A549 (cell line): Measurements from ENCODE around the gene CEACAM16. TPM values are rescaled to one million over a fixed set of nuclear protein-coding genes. Genes with fewer than 3 reads are reported as not detected.

Experiments
- CBX2 ChIP-seq: fragments of 200-600 bp; sonication (generic); IDR thresholded peaks from 2 replicates; pipeline ENCODE4 v1.6.1; 2016; ENCODE audit warnings: low read depth, mild to moderate bottlenecking, borderline replicate concordance
- CBX8 ChIP-seq: fragments of 200-600 bp; sonication (generic); IDR thresholded peaks from 2 replicates; pipeline ENCODE4 v1.6.1; 2016
- EHF ChIP-seq: fragments of 250-450 bp; sonication (Bioruptor Pico); IDR thresholded peaks from 2 replicates; pipeline ENCODE4 v1.5.0; 2020; ENCODE audit warnings: mild to moderate bottlenecking
- EP300 ChIP-seq, 2 experiments: fragments of >200 bp; sonication (Bioruptor Twin); formaldehyde crosslinking; IDR thresholded peaks; 2 replicates in 1 of 2; 3 replicates in 1 of 2; pipeline ENCODE4 v1.6.1; 2016 to 2017
- ESRRA ChIP-seq: fragments of 150-350 bp; IDR thresholded peaks from 2 replicates; pipeline ENCODE4 v1.6.1; 2014; ENCODE audit warnings: mild to moderate bottlenecking, low read length, borderline replicate concordance
- FOSB ChIP-seq: fragments of 250-450 bp; sonication (Bioruptor Pico); IDR thresholded peaks from 2 replicates; pipeline ENCODE4 v1.5.0; 2020; ENCODE audit warnings: mild to moderate bottlenecking, moderate library complexity
- FOSL2 ChIP-seq, 2 experiments: fragments of 450-650 bp in 1 of 2; fragments of >200 bp in 1 of 2; sonication (Bioruptor Twin) in 1 of 2; formaldehyde crosslinking; IDR thresholded peaks; 2 replicates each; pipeline versions ENCODE4 v1.5.0 to v1.6.1; 2016 to 2020; ENCODE audit warnings: mild to moderate bottlenecking in 1 of 2, moderate library complexity in 1 of 2
- HDAC2 ChIP-seq: fragments of 200-600 bp; sonication (generic); IDR thresholded peaks from 2 replicates; pipeline ENCODE4 v1.6.1; 2016
- HEYL ChIP-seq: fragments of 250-450 bp; sonication (Bioruptor Pico); IDR thresholded peaks from 2 replicates; pipeline ENCODE4 v1.8.0; 2021; ENCODE audit warnings: mild to moderate bottlenecking, moderate library complexity
- HOXA7 ChIP-seq: fragments of 250-450 bp; sonication (Bioruptor Pico); IDR thresholded peaks from 2 replicates; pipeline ENCODE4 v1.5.0; 2020; ENCODE audit warnings: mild to moderate bottlenecking, moderate library complexity
- HOXB5 ChIP-seq: fragments of 250-450 bp; sonication (Bioruptor Pico); IDR thresholded peaks from 2 replicates; pipeline ENCODE4 v1.5.0; 2020; ENCODE audit warnings: mild to moderate bottlenecking, moderate library complexity
- JUN ChIP-seq, 2 experiments: fragments of >200 bp; sonication (Bioruptor Twin); formaldehyde crosslinking; IDR thresholded peaks; 2 replicates in 1 of 2; 3 replicates in 1 of 2; pipeline ENCODE4 v1.6.1; 2016 to 2017
- KDM1A ChIP-seq: fragments of 200-600 bp; sonication (generic); IDR thresholded peaks from 2 replicates; pipeline ENCODE4 v1.6.1; 2016; ENCODE audit warnings: low read depth, mild to moderate bottlenecking
- MAFK ChIP-seq: fragments of 450-650 bp; IDR thresholded peaks from 2 replicates; pipeline ENCODE4 v1.6.1; 2014; ENCODE audit not compliant: partially characterized antibody
- NPAS2 ChIP-seq: fragments of 250-450 bp; sonication (Bioruptor Pico); IDR thresholded peaks from 2 replicates; pipeline ENCODE4 v1.8.0; 2022; ENCODE audit warnings: mild to moderate bottlenecking, moderate library complexity, borderline replicate concordance
- NR3C1 ChIP-seq: fragments of >200 bp; sonication (Bioruptor Twin); formaldehyde crosslinking; IDR thresholded peaks from 3 replicates; pipeline ENCODE4 v1.6.1; 2017
- PHF8 ChIP-seq: fragments of 200-600 bp; sonication (generic); IDR thresholded peaks from 2 replicates; pipeline ENCODE4 v1.6.1; 2016; ENCODE audit warnings: low read depth, mild to moderate bottlenecking, antibody characterized with exemption, moderate library complexity, borderline replicate concordance
- RAD21 ChIP-seq, 2 experiments: fragments of >200 bp in 1 of 2; sonication (Bioruptor Twin) in 1 of 2; formaldehyde crosslinking in 1 of 2; IDR thresholded peaks in 1 of 2; conservative IDR thresholded peaks in 1 of 2; 2 replicates in 1 of 2; 3 replicates in 1 of 2; pipeline ENCODE4 v1.6.1; 2012 to 2018; ENCODE audit warnings: inconsistent platforms in 1 of 2
- RCOR1 ChIP-seq: fragments of 150-350 bp; IDR thresholded peaks from 2 replicates; pipeline ENCODE4 v1.6.1; 2014; ENCODE audit warnings: antibody characterized with exemption, low read length, low read depth
- RFX5 ChIP-seq: fragments of 450-650 bp; IDR thresholded peaks from 2 replicates; pipeline ENCODE4 v1.7.1; 2014; ENCODE audit warnings: antibody characterized with exemption, mild to moderate bottlenecking, moderate library complexity
- RNF2 ChIP-seq: fragments of 200-600 bp; sonication (generic); IDR thresholded peaks from 2 replicates; pipeline ENCODE4 v1.6.1; 2016; ENCODE audit warnings: low read depth, mild to moderate bottlenecking, antibody characterized with exemption, moderate library complexity, borderline replicate concordance
- SREBF2 ChIP-seq: fragments of 450-650 bp; IDR thresholded peaks from 2 replicates; pipeline ENCODE4 v1.6.1; 2014; ENCODE audit warnings: mild to moderate bottlenecking, moderate library complexity
- ZC3H11A ChIP-seq: fragments of 450-650 bp; IDR thresholded peaks from 2 replicates; pipeline ENCODE4 v1.6.1; 2014; ENCODE audit warnings: antibody characterized with exemption, mild to moderate bottlenecking
- ZSCAN20 ChIP-seq: fragments of 250-450 bp; sonication (Bioruptor Pico); IDR thresholded peaks from 2 replicates; pipeline ENCODE4 v1.8.0; 2022; ENCODE audit warnings: mild to moderate bottlenecking, moderate library complexity
- polyA plus RNA-seq, 4 experiments: library from polyadenylated mRNA; depleted of rRNA in 3 of 4; stranded (reverse); fragments of >200 nt; fragmentation: RNase III in 1 of 4; extraction: RNeasy Plus Mini Kit Qiagen cat#74134 plus additional on column Dnase treatment in 1 of 4; gene quantifications; 2 replicates in 3 of 4; 3 replicates in 1 of 4; pipeline ENCODE4 v1.2.3, GENCODE V29; 2011 to 2017
- TF ChIP-seq, protein P1 (sequence below): fragments of 450-650 bp; IDR thresholded peaks from 2 replicates; pipeline ENCODE4 v1.6.1; 2014; ENCODE audit warnings: antibody characterized with exemption
- TF ChIP-seq, protein P2 (sequence below): fragments of 200-600 bp; sonication (generic); IDR thresholded peaks from 2 replicates; pipeline ENCODE4 v1.6.1; 2016; ENCODE audit warnings: antibody characterized with exemption, mild to moderate bottlenecking, moderate library complexity
- TF ChIP-seq, protein P3 (sequence below): fragments of >200 bp; sonication (Bioruptor Twin); formaldehyde crosslinking; IDR thresholded peaks from 3 replicates; pipeline ENCODE4 v1.6.1; 2016
- TF ChIP-seq, protein P4 (sequence below): fragments of 150-350 bp; IDR thresholded peaks from 2 replicates; pipeline ENCODE4 v1.6.1; 2014; ENCODE audit warnings: low read depth, mild to moderate bottlenecking, low read length
- TF ChIP-seq, protein P5 (sequence below): fragments of 250-450 bp; sonication (Bioruptor Pico); IDR thresholded peaks from 2 replicates; pipeline ENCODE4 v1.5.0; 2020; ENCODE audit warnings: low read depth, mild to moderate bottlenecking, moderate library complexity
- TF ChIP-seq, protein P6 (sequence below): fragments of 250-450 bp; sonication (Bioruptor Pico); IDR thresholded peaks from 2 replicates; pipeline ENCODE4 v1.5.0; 2021; ENCODE audit warnings: mild to moderate bottlenecking, moderate library complexity, borderline replicate concordance
- TF ChIP-seq, protein P7 (sequence below): IDR thresholded peaks from 2 replicates; pipeline ENCODE4 v1.6.1; 2012

The CEACAM16 gene
- polyA plus RNA-seq, 2 of the 4 experiments (the other 2 are of a cell fraction) = not detected

DNA sequence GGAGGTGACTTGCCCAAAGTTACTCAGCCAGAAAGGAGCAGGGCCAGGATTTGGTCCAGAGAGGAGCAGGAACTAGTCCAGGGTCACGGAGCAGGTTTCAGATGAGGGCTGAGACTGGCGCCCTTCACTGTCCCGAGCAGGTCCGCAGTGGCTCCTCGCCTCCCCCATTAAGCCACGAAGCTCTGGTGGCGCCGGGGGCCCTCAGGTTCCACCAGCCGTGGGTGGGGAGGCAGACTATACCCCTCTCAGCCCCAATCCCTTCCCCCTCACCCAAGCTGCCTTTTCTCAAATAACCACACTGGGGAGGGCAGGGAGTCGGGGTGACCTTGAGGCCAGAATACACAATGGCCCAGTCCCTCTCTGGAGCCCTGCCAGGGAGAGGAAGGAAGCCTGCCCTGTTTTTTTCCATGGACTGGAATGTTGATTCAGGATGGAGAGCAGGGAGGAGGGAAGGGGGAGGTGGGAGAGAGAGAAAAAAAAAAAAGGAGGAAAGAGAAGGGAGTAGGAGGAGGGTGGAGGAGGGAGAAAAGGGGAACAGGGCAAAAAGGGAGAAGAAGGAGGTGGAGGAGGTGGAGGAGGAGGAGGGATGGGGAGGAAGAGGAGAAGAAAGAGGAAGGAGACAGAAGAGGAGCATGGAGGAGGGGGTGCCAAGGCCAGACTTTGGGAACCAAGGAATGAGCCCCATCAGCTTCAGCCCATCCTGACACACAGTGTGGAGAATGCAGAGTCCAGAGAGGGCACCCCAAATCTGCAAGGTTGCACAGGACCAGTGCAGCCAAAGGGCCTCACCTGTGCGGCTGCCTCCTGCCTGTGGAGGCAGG lies 19.7 kb downstream of the CEACAM16 start (continued):
- TF ChIP-seq, protein P1, sequence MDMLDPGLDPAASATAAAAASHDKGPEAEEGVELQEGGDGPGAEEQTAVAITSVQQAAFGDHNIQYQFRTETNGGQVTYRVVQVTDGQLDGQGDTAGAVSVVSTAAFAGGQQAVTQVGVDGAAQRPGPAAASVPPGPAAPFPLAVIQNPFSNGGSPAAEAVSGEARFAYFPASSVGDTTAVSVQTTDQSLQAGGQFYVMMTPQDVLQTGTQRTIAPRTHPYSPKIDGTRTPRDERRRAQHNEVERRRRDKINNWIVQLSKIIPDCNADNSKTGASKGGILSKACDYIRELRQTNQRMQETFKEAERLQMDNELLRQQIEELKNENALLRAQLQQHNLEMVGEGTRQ = no peak
- TF ChIP-seq NPAS2 (CRISPR knock-in tag) (no peak), CBX8 (no peak), EHF (no peak), FOSB (no peak), MAFK (no peak), PHF8 (no peak), CBX2 (no peak), RCOR1 (no peak), NR3C1 (no peak), EP300 (IDR thresholded peaks at IDR 0.05) (peak; percentile 58 to 79; a peak in 3 of 5 replicates), HDAC2 (no peak), RNF2 (no peak), RFX5 (no peak), ZSCAN20 (CRISPR knock-in tag) (no peak), FOSL2 (IDR thresholded peaks at IDR 0.05) (no peak), FOSL2 (CRISPR knock-in tag; IDR thresholded peaks at IDR 0.05) (peak; percentile 45; the same call in 1 of the 2 replicates), ESRRA (peak; percentile 97), RAD21 (conservative IDR thresholded peaks at IDR 0.05 in 1 of 2, IDR thresholded peaks at IDR 0.05 in 1 of 2) (peak; percentile 37 to 44; a peak in 3 of 5 replicates), HOXB5 (CRISPR knock-in tag) (0 out of 2 replicates have a peak, but pooled peaks have one; percentile 77), HEYL (CRISPR knock-in tag) (no peak), JUN (IDR thresholded peaks at IDR 0.05) (peak; percentile 80 to 90; a peak in 3 of 5 replicates), SREBF2 (no peak), KDM1A (no peak), HOXA7 (CRISPR knock-in tag) (no peak), ZC3H11A (no peak)
- TF ChIP-seq, protein P2, sequence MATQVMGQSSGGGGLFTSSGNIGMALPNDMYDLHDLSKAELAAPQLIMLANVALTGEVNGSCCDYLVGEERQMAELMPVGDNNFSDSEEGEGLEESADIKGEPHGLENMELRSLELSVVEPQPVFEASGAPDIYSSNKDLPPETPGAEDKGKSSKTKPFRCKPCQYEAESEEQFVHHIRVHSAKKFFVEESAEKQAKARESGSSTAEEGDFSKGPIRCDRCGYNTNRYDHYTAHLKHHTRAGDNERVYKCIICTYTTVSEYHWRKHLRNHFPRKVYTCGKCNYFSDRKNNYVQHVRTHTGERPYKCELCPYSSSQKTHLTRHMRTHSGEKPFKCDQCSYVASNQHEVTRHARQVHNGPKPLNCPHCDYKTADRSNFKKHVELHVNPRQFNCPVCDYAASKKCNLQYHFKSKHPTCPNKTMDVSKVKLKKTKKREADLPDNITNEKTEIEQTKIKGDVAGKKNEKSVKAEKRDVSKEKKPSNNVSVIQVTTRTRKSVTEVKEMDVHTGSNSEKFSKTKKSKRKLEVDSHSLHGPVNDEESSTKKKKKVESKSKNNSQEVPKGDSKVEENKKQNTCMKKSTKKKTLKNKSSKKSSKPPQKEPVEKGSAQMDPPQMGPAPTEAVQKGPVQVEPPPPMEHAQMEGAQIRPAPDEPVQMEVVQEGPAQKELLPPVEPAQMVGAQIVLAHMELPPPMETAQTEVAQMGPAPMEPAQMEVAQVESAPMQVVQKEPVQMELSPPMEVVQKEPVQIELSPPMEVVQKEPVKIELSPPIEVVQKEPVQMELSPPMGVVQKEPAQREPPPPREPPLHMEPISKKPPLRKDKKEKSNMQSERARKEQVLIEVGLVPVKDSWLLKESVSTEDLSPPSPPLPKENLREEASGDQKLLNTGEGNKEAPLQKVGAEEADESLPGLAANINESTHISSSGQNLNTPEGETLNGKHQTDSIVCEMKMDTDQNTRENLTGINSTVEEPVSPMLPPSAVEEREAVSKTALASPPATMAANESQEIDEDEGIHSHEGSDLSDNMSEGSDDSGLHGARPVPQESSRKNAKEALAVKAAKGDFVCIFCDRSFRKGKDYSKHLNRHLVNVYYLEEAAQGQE = no peak
- TF ChIP-seq, protein P3, sequence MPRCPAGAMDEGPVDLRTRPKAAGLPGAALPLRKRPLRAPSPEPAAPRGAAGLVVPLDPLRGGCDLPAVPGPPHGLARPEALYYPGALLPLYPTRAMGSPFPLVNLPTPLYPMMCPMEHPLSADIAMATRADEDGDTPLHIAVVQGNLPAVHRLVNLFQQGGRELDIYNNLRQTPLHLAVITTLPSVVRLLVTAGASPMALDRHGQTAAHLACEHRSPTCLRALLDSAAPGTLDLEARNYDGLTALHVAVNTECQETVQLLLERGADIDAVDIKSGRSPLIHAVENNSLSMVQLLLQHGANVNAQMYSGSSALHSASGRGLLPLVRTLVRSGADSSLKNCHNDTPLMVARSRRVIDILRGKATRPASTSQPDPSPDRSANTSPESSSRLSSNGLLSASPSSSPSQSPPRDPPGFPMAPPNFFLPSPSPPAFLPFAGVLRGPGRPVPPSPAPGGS = peak; percentile 40; the same call in 1 of the 3 replicates
- TF ChIP-seq, protein P4, sequence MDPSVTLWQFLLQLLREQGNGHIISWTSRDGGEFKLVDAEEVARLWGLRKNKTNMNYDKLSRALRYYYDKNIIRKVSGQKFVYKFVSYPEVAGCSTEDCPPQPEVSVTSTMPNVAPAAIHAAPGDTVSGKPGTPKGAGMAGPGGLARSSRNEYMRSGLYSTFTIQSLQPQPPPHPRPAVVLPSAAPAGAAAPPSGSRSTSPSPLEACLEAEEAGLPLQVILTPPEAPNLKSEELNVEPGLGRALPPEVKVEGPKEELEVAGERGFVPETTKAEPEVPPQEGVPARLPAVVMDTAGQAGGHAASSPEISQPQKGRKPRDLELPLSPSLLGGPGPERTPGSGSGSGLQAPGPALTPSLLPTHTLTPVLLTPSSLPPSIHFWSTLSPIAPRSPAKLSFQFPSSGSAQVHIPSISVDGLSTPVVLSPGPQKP = no peak
- TF ChIP-seq, protein P5, sequence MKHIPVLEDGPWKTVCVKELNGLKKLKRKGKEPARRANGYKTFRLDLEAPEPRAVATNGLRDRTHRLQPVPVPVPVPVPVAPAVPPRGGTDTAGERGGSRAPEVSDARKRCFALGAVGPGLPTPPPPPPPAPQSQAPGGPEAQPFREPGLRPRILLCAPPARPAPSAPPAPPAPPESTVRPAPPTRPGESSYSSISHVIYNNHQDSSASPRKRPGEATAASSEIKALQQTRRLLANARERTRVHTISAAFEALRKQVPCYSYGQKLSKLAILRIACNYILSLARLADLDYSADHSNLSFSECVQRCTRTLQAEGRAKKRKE (CRISPR knock-in tag) = no peak; the same call in 1 of the 2 replicates
- TF ChIP-seq, protein P6, sequence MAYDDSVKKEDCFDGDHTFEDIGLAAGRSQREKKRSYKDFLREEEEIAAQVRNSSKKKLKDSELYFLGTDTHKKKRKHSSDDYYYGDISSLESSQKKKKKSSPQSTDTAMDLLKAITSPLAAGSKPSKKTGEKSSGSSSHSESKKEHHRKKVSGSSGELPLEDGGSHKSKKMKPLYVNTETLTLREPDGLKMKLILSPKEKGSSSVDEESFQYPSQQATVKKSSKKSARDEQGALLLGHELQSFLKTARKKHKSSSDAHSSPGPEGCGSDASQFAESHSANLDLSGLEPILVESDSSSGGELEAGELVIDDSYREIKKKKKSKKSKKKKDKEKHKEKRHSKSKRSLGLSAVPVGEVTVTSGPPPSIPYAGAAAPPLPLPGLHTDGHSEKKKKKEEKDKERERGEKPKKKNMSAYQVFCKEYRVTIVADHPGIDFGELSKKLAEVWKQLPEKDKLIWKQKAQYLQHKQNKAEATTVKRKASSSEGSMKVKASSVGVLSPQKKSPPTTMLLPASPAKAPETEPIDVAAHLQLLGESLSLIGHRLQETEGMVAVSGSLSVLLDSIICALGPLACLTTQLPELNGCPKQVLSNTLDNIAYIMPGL = no peak
- TF ChIP-seq, protein P7, sequence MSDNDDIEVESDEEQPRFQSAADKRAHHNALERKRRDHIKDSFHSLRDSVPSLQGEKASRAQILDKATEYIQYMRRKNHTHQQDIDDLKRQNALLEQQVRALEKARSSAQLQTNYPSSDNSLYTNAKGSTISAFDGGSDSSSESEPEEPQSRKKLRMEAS = peak; percentile 85
